ENCODE results near the gene MAPKAPK5.
"Not testable (repeated sequence)": the region's sequence is repeated elsewhere in the genome, so short reads cannot be mapped to it uniquely, and the experiment has no call there.

Gene MAPKAPK5

GRCh38 chr12:111835531-111836181, 6.4 kb upstream of the MAPKAPK5 start:
- not testable (repeated sequence) for H3K27ac Mint-ChIP-seq (ENCODE audit: low read depth); H3K9me3 Mint-ChIP-seq; DNase-seq (ENCODE audit: low spot score in 2 of 2); H3K27me3 Mint-ChIP-seq; ATAC-seq (replicated peaks; ENCODE audit: extremely low read depth, poor library complexity, severe bottlenecking); H3K4me3 Mint-ChIP-seq
- peaks cover 27% of the 10 kb centered on the region for H3K4me1 Mint-ChIP-seq
- H3K36me3 Mint-ChIP-seq (ENCODE audit: insufficient read depth) = peaks cover 11% of the 10 kb centered on the region

- H3K4me1 Mint-ChIP-seq = peaks cover 39% of the 10 kb centered on the region
- no peaks in the 10 kb centered on the region for H3K27me3 Mint-ChIP-seq
- H3K27ac Mint-ChIP-seq (ENCODE audit: low read depth) = no peak overlapping the region
- ATAC-seq (replicated peaks; ENCODE audit: extremely low read depth, poor library complexity, severe bottlenecking) (no peak), DNase-seq (ENCODE audit: low spot score in 2 of 2) (no peak)
- H3K36me3 Mint-ChIP-seq (ENCODE audit: insufficient read depth) = peaks cover 25% of the 10 kb centered on the region
- H3K4me3 Mint-ChIP-seq = no peak overlapping the region
- no peaks in the 10 kb centered on the region for H3K9me3 Mint-ChIP-seq
These were observed 3.7 kb upstream of the MAPKAPK5 start for GRCh38 chr12:111838353-111838752.

- Mint-ChIP-seq H3K27ac (ENCODE audit: low read depth) (peak overlapping the region; percentile 99), H3K4me3 (peak overlapping the region; percentile 83), H3K4me1 (peaks cover 39% of the 10 kb centered on the region), H3K9me3 (no peaks in the 10 kb centered on the region), H3K27me3 (no peaks in the 10 kb centered on the region), H3K36me3 (ENCODE audit: insufficient read depth) (peaks cover 29% of the 10 kb centered on the region)
- no peak for DNase-seq (ENCODE audit: low spot score in 2 of 2)
- ATAC-seq (replicated peaks; ENCODE audit: extremely low read depth, poor library complexity, severe bottlenecking) = no peak
These were observed 1.2 kb upstream of the MAPKAPK5 start for GRCh38 chr12:111840807-111841206.

- ATAC-seq (replicated peaks; ENCODE audit: extremely low read depth, poor library complexity, severe bottlenecking) = no peak
- peak overlapping the region; percentile 83 for H3K4me3 Mint-ChIP-seq
These were observed 735 bp upstream of the MAPKAPK5 start for GRCh38 chr12:111841236-111841749.

GRCh38 chr12:111842556-111843396, 748 bp downstream of the MAPKAPK5 start:
- H3K4me3 Mint-ChIP-seq = peak overlapping the region; percentile 83
- H3K27me3 Mint-ChIP-seq = no peaks in the 10 kb centered on the region
- peak overlapping the region; percentile 99 for H3K27ac Mint-ChIP-seq (ENCODE audit: low read depth)
- peaks cover 36% of the 10 kb centered on the region for H3K36me3 Mint-ChIP-seq (ENCODE audit: insufficient read depth)
- H3K4me1 Mint-ChIP-seq = peaks cover 56% of the 10 kb centered on the region
- H3K9me3 Mint-ChIP-seq = no peaks in the 10 kb centered on the region
- ATAC-seq (replicated peaks; ENCODE audit: extremely low read depth, poor library complexity, severe bottlenecking) = peak; percentile 37
- DNase-seq (ENCODE audit: low spot score in 2 of 2) = no peak

More at GRCh38 chr12:111841236-111841749, 735 bp upstream of the MAPKAPK5 start:
- Mint-ChIP-seq H3K27me3 (no peaks in the 10 kb centered on the region), H3K27ac (ENCODE audit: low read depth) (peak overlapping the region; percentile 99), H3K36me3 (ENCODE audit: insufficient read depth) (peaks cover 32% of the 10 kb centered on the region), H3K9me3 (no peaks in the 10 kb centered on the region), H3K4me1 (peaks cover 44% of the 10 kb centered on the region)
- DNase-seq (ENCODE audit: low spot score in 2 of 2) = no peak

- peaks cover 35% of the 10 kb centered on the region for H3K4me1 Mint-ChIP-seq
- H3K4me3 Mint-ChIP-seq = no peak overlapping the region
- peaks cover 31% of the 10 kb centered on the region for H3K36me3 Mint-ChIP-seq (ENCODE audit: insufficient read depth)
- H3K9me3 Mint-ChIP-seq = no peaks in the 10 kb centered on the region
- ATAC-seq (replicated peaks; ENCODE audit: extremely low read depth, poor library complexity, severe bottlenecking) (no peak), DNase-seq (ENCODE audit: low spot score in 2 of 2) (no peak)
- no peak overlapping the region for H3K27ac Mint-ChIP-seq (ENCODE audit: low read depth)
- H3K27me3 Mint-ChIP-seq = no peaks in the 10 kb centered on the region
These were observed 4.0 kb downstream of the MAPKAPK5 start for GRCh38 chr12:111846016-111846415.

- Mint-ChIP-seq H3K4me1 (peaks cover 26% of the 10 kb centered on the region), H3K27me3 (no peaks in the 10 kb centered on the region), H3K36me3 (ENCODE audit: insufficient read depth) (peaks cover 19% of the 10 kb centered on the region), H3K9me3 (no peaks in the 10 kb centered on the region), H3K4me3 (no peak overlapping the region), H3K27ac (ENCODE audit: low read depth) (no peak overlapping the region)
- DNase-seq (ENCODE audit: low spot score in 2 of 2) (no peak), ATAC-seq (replicated peaks; ENCODE audit: extremely low read depth, poor library complexity, severe bottlenecking) (no peak)
These were observed 8.5 kb downstream of the MAPKAPK5 start for GRCh38 chr12:111850526-111850925.

- H3K4me3 Mint-ChIP-seq = no peak overlapping the region
- peaks cover 32% of the 10 kb centered on the region for H3K4me1 Mint-ChIP-seq
- DNase-seq (ENCODE audit: low spot score in 2 of 2) (no peak), ATAC-seq (replicated peaks; ENCODE audit: extremely low read depth, poor library complexity, severe bottlenecking) (no peak)
- no peaks in the 10 kb centered on the region for H3K9me3 Mint-ChIP-seq
- no peak overlapping the region for H3K27ac Mint-ChIP-seq (ENCODE audit: low read depth)
- H3K27me3 Mint-ChIP-seq = no peaks in the 10 kb centered on the region
- peaks cover 11% of the 10 kb centered on the region for H3K36me3 Mint-ChIP-seq (ENCODE audit: insufficient read depth)
These were observed 16.2 kb downstream of the MAPKAPK5 start for GRCh38 chr12:111858186-111858585.

GRCh38 chr12:111858778-111859177, 16.8 kb downstream of the MAPKAPK5 start:
- H3K27me3 Mint-ChIP-seq = no peaks in the 10 kb centered on the region
- H3K9me3 Mint-ChIP-seq = no peaks in the 10 kb centered on the region
- H3K27ac Mint-ChIP-seq (ENCODE audit: low read depth) = peak overlapping the region; percentile 25
- no peak for ATAC-seq (replicated peaks; ENCODE audit: extremely low read depth, poor library complexity, severe bottlenecking)
- H3K4me1 Mint-ChIP-seq = peaks cover 32% of the 10 kb centered on the region
- peaks cover 11% of the 10 kb centered on the region for H3K36me3 Mint-ChIP-seq (ENCODE audit: insufficient read depth)
- no peak overlapping the region for H3K4me3 Mint-ChIP-seq
- DNase-seq (ENCODE audit: low spot score in 2 of 2) = no peak

GRCh38 chr12:111864913-111865312, 22.9 kb downstream of the MAPKAPK5 start:
- peaks cover 13% of the 10 kb centered on the region for H3K4me1 Mint-ChIP-seq
- ATAC-seq (replicated peaks; ENCODE audit: extremely low read depth, poor library complexity, severe bottlenecking) (no peak), DNase-seq (ENCODE audit: low spot score in 2 of 2) (no peak)
- no peak overlapping the region for H3K4me3 Mint-ChIP-seq
- no peaks in the 10 kb centered on the region for H3K27me3 Mint-ChIP-seq
- no peak overlapping the region for H3K27ac Mint-ChIP-seq (ENCODE audit: low read depth)
- H3K9me3 Mint-ChIP-seq = no peaks in the 10 kb centered on the region
- peaks cover 29% of the 10 kb centered on the region for H3K36me3 Mint-ChIP-seq (ENCODE audit: insufficient read depth)

GRCh38 chr12:111867531-111867930, 25.5 kb downstream of the MAPKAPK5 start:
- no peak overlapping the region for H3K27ac Mint-ChIP-seq (ENCODE audit: low read depth)
- H3K9me3 Mint-ChIP-seq = no peaks in the 10 kb centered on the region
- no peaks in the 10 kb centered on the region for H3K27me3 Mint-ChIP-seq
- H3K4me1 Mint-ChIP-seq = no peaks in the 10 kb centered on the region
- no peak overlapping the region for H3K4me3 Mint-ChIP-seq
- ATAC-seq (replicated peaks; ENCODE audit: extremely low read depth, poor library complexity, severe bottlenecking) (no peak), DNase-seq (ENCODE audit: low spot score in 2 of 2) (no peak)
- H3K36me3 Mint-ChIP-seq (ENCODE audit: insufficient read depth) = peaks cover 46% of the 10 kb centered on the region

GRCh38 chr12:111868676-111869588, 26.9 kb downstream of the MAPKAPK5 start:
- Mint-ChIP-seq H3K4me1 (no peaks in the 10 kb centered on the region), H3K27me3 (no peaks in the 10 kb centered on the region), H3K27ac (ENCODE audit: low read depth) (peak overlapping the region; percentile 22), H3K9me3 (no peaks in the 10 kb centered on the region), H3K4me3 (no peak overlapping the region), H3K36me3 (ENCODE audit: insufficient read depth) (peaks cover 51% of the 10 kb centered on the region)
- DNase-seq (ENCODE audit: low spot score in 2 of 2) = no peak
- ATAC-seq (replicated peaks; ENCODE audit: extremely low read depth, poor library complexity, severe bottlenecking) = no peak

Data from central memory CD8-positive, alpha-beta T cell (primary cell).